LNCAP (cell line): Measurements from ENCODE around the gene RBM44.

Experiments used
- CTCF ChIP-seq: fragments of 450-650 bp; IDR thresholded peaks from 2 replicates; pipeline ENCODE4 v1.5.1; 2017; ENCODE audit warnings: mild to moderate bottlenecking

Gene RBM44

GRCh38 chr2:237757616-237758015 lies 41.0 kb upstream of the RBM44 start:
- no peak for TF ChIP-seq CTCF

GRCh38 chr2:237758185-237758584 lies 40.4 kb upstream of the RBM44 start:
- TF ChIP-seq CTCF = no peak

GRCh38 chr2:237759176-237759575 lies 39.4 kb upstream of the RBM44 start:
- no peak for TF ChIP-seq CTCF

GRCh38 chr2:237760506-237761502 lies 37.8 kb upstream of the RBM44 start:
- no peak for TF ChIP-seq CTCF

GRCh38 chr2:237763812-237764211 lies 34.8 kb upstream of the RBM44 start:
- TF ChIP-seq CTCF = no peak

GRCh38 chr2:237765875-237766274 lies 32.7 kb upstream of the RBM44 start:
- no peak for TF ChIP-seq CTCF

- TF ChIP-seq CTCF = no peak
Observed at GRCh38 chr2:237766340-237766739, 32.2 kb upstream of the RBM44 start.
